GM19395 (cell line): Measurements from ENCODE around the gene ATP10A.

Source experiments
- ATAC-seq: cut with Tn5 transposase; IDR thresholded peaks from one replicate; pipeline ENCODE4 v1.9.1; 2021; ENCODE audit warnings: mild to moderate bottlenecking, moderate library complexity; ENCODE audit not compliant: unreplicated experiment

Gene ATP10A

GRCh38 chr15:25710184-25710583 is 152.9 kb downstream of the ATP10A start:
- ATAC-seq, result peak; percentile 53

GRCh38 chr15:25709437-25710159 is 153.5 kb downstream of the ATP10A start:
- no peak for ATAC-seq

- no peak for ATAC-seq
Observed at GRCh38 chr15:25708391-25708790, 154.7 kb downstream of the ATP10A start.

GRCh38 chr15:25707656-25708365 is 155.3 kb downstream of the ATP10A start:
- no peak for ATAC-seq

GRCh38 chr15:25706176-25706955 is 156.8 kb downstream of the ATP10A start:
- no peak for ATAC-seq

GRCh38 chr15:25705433-25706115 is 157.6 kb downstream of the ATP10A start:
- no peak for ATAC-seq

- no peak for ATAC-seq
Observed at GRCh38 chr15:25703726-25704125, 159.4 kb downstream of the ATP10A start.

- ATAC-seq, result no peak
Observed at GRCh38 chr15:25701721-25702465, 161.2 kb downstream of the ATP10A start.

- ATAC-seq, result no peak
Observed at GRCh38 chr15:25700916-25701315, 162.2 kb downstream of the ATP10A start.

- no peak for ATAC-seq
Observed at GRCh38 chr15:25697586-25697985, 165.5 kb downstream of the ATP10A start.

- ATAC-seq, result no peak
Observed at GRCh38 chr15:25695875-25696760, 167.0 kb downstream of the ATP10A start.

- ATAC-seq, result no peak
Observed at GRCh38 chr15:25694823-25695312, 168.3 kb downstream of the ATP10A start.

- ATAC-seq, result no peak
Observed at GRCh38 chr15:25694239-25694584, 168.9 kb downstream of the ATP10A start.

- ATAC-seq, result no peak
Observed at GRCh38 chr15:25693321-25694238, 169.5 kb downstream of the ATP10A start.

GRCh38 chr15:25691544-25692430 is 171.3 kb downstream of the ATP10A start:
- ATAC-seq, result no peak

- ATAC-seq, result no peak
Observed at GRCh38 chr15:25690673-25691543, 172.2 kb downstream of the ATP10A start.
